VCaP (cell line): ENCODE results near the gene SPOCD1.

Experiments used
- H3K27ac ChIP-seq: fragments of 450-650 bp; 2 replicates; pipeline ENCODE4 v1.5.1; 2017
- TF ChIP-seq, protein P1 (sequence below): fragments of 450-650 bp; conservative IDR thresholded peaks from 2 replicates; pipeline ENCODE4 v1.5.1; 2017; ENCODE audit warnings: mild to moderate bottlenecking, moderate library complexity

SPOCD1 gene

DNA sequence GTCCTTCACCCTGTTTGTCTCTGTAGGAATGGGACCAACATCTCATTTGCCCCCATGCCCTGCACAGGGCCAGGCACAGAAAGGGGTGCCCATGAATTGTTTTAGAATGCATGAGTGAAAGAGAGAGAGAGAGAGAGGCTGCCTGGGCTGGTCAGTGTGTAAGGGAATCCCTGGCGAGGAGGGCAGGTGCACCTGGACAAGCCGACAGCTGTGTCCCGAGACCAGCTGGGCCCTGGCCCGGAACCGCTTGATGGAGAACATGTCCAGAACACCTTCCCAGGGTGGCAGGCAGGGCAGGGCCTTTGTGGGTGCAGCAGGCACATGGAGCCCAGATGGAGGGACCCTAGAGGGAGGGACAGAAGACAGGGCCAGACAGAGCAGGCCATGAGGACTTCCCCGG is 22.7 kb downstream of the SPOCD1 start:
- H3K27ac ChIP-seq: no peak overlapping the region
- TF ChIP-seq, protein P1, sequence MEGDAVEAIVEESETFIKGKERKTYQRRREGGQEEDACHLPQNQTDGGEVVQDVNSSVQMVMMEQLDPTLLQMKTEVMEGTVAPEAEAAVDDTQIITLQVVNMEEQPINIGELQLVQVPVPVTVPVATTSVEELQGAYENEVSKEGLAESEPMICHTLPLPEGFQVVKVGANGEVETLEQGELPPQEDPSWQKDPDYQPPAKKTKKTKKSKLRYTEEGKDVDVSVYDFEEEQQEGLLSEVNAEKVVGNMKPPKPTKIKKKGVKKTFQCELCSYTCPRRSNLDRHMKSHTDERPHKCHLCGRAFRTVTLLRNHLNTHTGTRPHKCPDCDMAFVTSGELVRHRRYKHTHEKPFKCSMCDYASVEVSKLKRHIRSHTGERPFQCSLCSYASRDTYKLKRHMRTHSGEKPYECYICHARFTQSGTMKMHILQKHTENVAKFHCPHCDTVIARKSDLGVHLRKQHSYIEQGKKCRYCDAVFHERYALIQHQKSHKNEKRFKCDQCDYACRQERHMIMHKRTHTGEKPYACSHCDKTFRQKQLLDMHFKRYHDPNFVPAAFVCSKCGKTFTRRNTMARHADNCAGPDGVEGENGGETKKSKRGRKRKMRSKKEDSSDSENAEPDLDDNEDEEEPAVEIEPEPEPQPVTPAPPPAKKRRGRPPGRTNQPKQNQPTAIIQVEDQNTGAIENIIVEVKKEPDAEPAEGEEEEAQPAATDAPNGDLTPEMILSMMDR: no peak

DNA sequence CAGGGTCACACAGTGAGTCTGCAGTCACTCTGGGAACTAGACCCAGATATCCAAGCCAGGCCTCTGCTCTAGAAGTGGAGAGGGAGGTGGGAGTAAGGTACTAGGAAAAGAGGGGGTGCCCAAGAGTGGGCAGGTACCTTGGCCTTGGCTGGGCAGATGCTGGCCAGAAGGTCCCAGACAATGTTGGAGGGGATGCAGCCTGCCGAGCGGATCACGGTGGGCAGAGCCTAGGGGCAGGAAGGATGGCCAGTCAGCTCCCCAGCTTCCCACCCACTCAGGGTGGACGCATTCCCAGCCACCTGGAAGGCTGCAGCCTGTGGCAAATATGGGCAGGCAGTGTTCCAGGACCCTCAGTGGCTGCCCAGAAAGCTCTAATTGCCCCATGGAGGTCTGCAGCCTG is 23.3 kb downstream of the SPOCD1 start:
- TF ChIP-seq, protein P1: no peak
- no peak overlapping the region for H3K27ac ChIP-seq

DNA sequence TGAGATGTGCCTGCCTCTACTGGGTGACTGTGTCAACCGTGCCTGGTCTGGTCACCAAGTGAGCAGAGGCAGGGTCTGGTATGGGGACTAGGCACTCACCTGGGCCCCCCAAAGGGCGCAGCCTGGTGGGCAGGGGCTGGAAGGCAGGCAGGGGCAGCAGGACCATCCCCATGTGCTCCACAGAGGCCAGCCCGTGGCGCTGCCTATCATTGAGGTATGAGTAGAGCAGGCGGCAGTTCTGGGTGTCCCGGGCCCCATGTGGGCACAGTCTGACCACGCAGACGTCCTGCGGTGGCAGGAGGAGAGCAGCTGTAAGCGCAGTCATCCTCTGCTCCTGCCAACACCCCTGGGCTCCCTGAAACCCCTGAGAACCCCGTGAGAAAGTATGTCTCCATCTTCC is 23.7 kb downstream of the SPOCD1 start:
- H3K27ac ChIP-seq: no peak overlapping the region
- TF ChIP-seq, protein P1: no peak

DNA sequence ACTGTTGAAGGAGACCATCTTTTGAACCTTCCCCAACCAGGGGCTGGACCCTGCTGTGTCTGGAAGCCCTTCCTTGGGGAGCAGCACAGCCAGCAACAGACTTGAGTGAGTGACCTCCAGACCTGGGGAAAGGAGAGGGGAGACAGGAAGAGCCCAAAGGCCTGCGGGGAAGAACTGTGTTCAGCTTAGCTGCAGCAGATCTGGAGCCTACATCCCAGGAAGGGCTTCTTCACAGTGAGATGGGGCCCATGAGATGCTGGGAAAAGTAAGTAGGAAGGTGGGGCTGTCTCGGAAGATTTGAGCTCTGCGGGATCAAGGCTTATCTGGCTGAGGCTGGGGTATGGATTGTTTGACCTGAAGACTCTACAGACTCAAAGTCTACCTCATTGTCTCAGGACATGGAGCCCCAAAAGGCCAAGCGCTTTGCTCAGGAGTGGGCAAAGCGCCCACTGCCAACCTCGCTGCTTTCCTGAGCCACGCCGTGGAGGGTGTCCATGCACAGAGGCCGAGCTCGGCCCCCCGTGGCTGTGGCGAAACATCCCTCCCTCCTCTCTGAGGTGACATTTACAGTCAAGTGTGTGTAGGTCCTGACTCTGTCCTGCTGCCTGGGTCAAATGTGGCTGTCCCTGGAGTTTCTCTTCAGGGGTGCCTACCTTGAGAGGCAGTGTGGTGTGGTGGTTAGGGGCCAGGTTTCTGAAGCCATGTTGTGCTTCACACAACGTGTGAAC is 24.5 kb downstream of the SPOCD1 start:
- TF ChIP-seq, protein P1: no peak

DNA sequence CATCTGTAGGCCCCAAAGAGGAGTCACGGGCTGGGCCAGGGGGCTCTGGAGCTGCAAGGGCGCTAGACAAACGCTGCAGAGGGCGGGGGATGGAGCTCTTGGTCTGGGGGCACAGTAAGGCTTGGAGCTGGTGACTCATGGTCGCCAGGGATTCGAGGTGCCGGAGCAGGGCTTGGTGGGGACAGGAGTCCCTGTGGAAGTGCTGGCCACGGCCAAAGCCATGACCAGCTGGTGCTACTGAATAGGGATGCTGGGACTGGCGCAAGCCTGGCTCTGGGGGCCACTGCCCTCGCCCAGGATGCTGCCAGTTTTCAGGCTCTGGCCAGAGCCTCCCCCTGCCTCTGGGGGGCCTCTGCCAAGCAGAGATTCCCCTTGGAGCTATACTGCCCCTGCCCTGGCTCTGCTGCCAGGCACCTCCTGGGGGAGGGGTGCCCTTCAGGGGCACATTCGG is 25.2 kb downstream of the SPOCD1 start:
- no peak overlapping the region for H3K27ac ChIP-seq
- TF ChIP-seq, protein P1: no peak

More for the DNA sequence above, 24.5 kb downstream of the SPOCD1 start:
- no peak overlapping the region for H3K27ac ChIP-seq

DNA sequence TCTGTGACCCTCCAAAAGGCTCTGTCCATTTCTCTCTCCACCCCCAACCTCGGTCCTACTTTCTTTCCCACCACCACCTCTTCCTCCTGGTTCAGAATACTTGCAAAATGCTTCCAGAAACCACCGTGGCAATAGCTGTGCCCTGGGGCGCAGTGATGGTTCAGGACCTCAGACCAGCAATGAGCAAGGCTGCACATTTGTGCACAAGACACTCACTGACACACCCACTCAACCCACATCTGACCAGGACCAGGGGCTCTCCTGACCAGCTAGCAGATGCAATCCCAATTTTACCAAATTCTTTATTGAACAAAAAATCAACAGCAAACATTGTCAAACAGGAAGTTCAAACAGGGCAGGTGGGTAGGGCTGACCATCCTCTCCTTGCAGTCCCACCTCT is 25.7 kb downstream of the SPOCD1 start:
- H3K27ac ChIP-seq: no peak overlapping the region
- TF ChIP-seq, protein P1: no peak

DNA sequence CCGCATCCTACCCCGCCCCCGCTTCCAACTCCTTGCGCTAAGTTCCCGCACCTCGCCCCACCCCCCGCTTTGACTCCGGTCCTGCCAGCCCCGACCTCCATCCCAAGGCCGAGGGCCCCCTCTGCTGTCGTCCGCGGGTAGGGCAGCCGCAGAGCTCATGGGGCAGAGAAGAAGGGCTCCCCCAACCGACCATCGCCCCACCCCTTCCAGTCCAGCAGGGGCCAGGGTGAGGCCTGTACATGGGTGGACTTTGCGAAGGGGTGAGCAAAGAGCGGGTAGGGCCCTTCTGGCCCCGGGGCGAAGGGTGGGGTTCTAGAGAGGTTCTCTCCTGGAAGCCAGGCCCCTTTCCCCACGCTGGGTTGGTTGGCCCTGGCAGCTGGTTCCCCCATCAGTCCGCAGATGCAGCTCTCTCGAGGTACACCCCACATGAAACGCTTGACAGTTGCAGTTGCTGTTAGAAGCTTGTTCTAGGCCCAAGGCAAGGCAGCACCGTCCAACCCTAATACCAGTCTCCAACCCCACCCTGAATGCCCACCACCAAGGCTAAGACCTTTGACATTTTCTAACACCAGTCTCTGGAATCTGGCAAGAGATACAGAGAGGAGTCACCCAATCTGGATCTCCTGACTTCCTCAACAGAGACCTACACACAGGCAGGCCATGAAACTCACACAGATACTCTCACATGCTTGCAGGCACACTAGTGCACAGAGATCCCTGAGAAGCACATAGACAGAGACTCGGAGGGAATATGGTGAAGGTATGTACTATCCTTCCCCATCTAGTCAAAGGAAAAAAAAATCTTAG is 26.4 kb downstream of the SPOCD1 start:
- TF ChIP-seq, protein P1: peak; percentile 91

More for the DNA sequence above, 26.4 kb downstream of the SPOCD1 start:
- peak overlapping the region; percentile 93 for H3K27ac ChIP-seq
